HUDEP-2 (cell line): ENCODE measurements around the gene NRF1.

Experiments used
- DNase-seq, 76 experiments: peaks; one replicate each; lab custom pipeline; 2025; ENCODE audit not compliant: unreplicated experiment in 76 of 76; lab: John Stamatoyannopoulos, UW

Gene NRF1

GRCh38 chr7:129724796-129725195 lies 113.3 kb downstream of the NRF1 start:
- no peak for DNase-seq

- DNase-seq, result no peak
Measured at GRCh38 chr7:129728875-129729467, 117.5 kb downstream of the NRF1 start.

DNA sequence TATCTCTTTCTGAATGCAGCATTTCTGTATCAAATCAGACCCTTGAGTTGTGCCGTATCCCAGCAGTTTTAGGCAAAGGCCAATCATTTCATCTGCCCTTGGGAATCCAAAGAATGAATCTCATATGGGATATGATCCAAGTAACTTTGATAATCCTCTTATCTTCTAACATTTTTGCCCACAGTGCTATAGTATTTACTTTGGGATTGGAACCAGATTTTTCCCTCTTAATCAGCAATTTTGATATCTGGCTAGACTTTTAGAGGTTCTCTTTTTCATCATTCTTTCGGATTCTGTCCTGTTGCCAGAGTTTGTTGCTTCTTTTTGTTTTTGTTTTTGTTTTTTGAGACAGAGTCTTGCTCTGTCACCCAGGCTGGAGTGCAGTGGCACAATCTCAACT lies 118.0 kb downstream of the NRF1 start:
- no peak for DNase-seq

- DNase-seq, result no peak
Measured at GRCh38 chr7:129730159-129730558, 118.6 kb downstream of the NRF1 start.

GRCh38 chr7:129734400-129734799 lies 122.9 kb downstream of the NRF1 start:
- no peak for DNase-seq

DNA sequence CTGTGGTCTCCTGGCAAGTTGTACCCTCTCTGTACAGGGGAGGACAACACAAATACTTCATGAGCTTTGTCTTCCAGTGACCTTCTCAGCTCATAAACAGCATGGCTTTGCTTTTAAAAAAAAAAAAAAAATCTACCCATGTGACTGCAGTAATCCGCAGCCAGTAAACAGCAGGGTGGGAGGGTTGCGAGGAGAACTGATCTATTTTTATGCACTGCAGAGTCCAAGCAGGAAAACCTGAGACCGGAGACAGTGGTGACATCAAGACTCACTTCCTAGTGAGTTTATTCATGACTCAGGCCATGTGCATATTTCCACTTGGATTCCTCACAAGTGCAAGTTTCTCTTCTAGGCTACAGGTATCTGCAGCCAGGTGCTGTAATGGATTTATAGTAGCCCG lies 127.9 kb downstream of the NRF1 start:
- no peak for DNase-seq

DNA sequence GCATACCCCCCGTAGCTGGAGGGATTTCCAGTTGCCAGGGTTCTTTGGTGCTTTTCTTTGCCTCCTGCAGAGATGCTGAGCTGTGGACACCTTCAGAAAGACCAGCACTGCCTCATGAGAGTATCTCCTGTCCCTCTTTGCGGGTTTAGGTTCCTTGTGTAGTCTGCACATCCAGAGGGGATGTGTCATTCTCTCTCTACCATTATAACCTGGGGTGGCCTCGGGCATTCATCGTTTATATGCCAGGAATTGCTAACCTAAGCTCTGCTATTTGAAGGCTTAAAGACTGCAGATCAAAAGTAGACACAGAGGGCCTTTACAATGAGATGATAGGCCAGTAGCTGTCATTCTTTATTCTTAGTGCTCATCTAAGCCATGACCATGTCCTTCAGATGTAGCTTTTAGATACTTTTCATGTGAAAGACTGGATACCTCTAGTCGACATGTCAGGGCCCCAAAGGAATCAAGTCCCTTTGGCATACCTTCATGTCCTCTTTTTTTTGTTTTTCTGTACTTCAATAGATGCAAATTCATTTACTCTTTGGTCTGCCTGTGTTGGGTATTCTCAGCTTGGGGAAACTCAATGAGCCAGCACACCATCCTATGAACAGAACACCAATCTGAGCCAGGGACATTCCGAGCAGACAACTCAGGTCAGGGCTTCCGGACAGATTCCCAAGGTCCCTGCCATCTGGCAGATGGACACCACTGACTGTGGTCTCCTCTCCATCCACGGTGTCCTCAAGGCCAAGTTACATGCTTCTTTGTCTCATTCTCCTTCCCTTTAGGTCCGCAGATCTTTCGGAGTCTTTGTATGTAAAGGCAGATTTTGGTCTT lies 129.3 kb downstream of the NRF1 start:
- DNase-seq, result no peak

DNA sequence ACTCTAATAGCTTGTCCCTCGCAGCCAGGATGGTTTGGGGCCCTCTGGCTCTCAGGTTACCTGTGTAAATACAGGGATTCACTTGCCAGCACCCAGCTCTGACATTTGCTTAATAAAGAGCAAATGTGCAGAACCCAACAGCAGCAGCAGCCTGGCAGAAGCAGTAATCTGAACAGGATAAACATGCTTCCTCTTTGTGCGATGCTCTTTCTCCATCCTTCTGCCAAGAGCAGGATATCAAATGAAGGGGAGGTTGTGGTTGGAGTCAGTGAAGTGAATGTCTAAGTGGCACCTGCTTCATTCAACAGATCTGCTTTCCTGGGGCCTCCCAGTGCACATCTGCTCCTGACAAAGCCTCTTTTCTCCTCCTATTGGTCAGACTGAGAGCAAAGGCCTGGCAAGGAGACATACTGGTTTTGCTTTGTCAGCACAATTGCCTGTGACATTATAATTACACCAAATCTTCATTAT lies 130.3 kb downstream of the NRF1 start:
- no peak for DNase-seq

DNA sequence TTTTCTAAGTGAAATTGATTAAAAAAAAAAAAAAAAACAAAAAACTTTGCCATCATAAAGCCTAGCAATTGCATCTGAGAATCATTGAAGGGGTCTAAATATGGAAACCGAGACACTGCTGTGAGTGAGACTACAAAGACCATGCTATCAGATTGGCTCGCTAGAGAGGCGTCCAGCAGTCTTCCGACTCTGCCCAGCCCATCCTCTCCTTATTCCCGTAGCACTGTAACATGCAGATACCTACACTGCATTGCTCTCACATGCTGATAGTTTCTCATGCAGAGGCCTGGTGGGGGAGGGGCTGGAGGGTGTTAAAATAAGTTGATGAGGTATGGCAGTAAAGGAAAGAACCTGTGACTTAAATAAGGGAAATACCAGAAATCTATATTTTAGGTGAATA lies 130.7 kb downstream of the NRF1 start:
- DNase-seq, result no peak

- DNase-seq, result no peak
Measured at GRCh38 chr7:129746857-129747529, 135.5 kb downstream of the NRF1 start.

GRCh38 chr7:129748356-129749109 lies 137.0 kb downstream of the NRF1 start:
- no peak for DNase-seq

- peak in 74 of 76 experiments; percentile 23 to 93 (median 78) for DNase-seq
Measured at GRCh38 chr7:129750091-129750490, 138.6 kb downstream of the NRF1 start.

DNA sequence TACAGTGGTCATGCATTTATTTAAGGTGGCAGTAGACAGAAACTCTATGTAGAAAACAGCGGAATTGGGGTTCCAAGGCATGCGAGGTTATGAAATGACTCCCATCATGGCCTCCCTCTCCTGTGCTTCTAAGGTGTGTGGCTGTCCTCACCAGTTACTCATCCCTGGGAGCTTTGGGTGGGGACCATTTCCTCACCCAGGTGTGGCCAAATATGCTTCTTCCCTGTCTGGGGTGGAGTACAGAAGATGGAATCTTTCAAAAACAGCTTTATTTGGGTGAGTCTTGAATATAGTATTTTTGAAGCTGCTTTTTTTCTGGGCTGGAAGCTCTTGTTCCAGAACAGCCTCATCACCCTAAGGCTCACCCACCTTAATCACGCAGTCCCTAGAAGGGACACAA lies 139.0 kb downstream of the NRF1 start:
- peak in 1 of 76 experiments; percentile 38 for DNase-seq

GRCh38 chr7:129751916-129752315 lies 140.4 kb downstream of the NRF1 start:
- DNase-seq, result peak in 1 of 76 experiments; percentile 13

DNA sequence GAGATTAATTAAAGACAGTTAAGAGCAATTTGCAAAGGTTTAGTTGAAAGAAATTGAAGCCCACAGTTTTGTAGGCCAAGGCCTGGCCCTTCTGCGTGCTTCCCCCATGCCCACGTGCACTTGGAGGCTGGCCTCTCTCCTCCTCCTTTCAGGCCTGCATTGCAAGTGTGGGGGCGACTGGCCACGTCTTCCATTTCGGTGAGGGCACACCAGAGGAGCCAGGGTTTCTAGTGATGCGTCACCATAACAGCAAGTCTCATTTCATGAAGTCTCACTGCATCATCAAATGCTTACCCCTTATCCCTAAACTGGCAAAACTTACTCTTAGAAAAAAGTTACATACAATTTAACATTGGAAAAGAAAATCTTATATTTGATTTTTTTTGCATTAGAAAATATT lies 141.2 kb downstream of the NRF1 start:
- no peak for DNase-seq

DNA sequence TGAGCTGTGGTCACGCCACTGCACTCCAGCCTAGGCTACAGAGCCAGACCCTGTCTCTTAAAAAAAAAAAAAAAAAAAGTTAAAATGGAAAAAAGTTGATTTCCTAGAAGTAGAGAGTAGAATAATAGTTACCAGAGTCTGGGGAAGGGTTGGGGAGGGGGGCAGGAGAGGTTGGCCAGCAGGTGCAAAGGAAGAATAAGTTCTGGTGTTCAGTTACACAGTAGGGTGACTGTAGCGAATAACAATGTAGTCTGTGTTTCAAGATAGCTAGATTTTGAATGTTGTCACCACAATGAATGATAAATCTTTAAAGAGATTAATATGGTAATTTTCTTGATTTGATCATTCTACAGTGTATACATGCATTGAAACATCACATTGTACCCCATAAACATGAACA lies 142.9 kb downstream of the NRF1 start:
- no peak for DNase-seq

- no peak for DNase-seq
Measured at GRCh38 chr7:129757991-129758390, 146.5 kb downstream of the NRF1 start.

DNA sequence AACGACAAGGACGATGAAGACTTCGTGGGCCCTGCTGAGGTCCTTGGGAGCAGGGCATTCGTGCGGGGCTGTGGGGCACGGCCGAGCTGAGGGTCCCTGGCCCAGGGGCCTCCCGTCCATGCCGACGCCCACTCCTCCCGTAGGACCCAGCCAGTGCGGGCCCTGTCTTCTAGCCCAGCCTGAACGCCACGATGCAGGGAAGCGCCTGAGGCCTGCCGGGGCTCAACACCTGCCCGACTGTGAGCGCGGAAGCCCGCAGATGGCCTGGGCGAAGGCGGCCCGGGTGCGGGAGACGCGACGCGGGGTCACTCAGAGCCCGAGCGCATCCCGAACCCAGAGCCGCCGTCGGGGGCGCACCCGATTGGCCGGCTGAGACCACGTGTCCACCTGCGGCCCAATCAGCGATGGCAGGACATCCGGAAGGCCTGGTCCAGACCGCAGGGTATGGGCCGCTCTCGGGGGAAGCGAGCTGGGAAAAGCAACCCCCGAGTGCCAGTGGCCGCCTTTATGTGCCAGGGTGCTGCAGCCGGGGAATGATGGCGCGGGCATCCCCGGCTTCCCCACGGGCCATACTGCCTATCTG lies 151.0 kb downstream of the NRF1 start:
- DNase-seq, result no peak

GRCh38 chr7:129764247-129765084 lies 152.9 kb downstream of the NRF1 start:
- DNase-seq, result no peak

GRCh38 chr7:129765352-129765751 lies 153.8 kb downstream of the NRF1 start:
- DNase-seq, result no peak
